Measurements from ENCODE around the gene SPATA46.

SPATA46 gene

GRCh38 chr1:162376691-162377090 is at the start of gene SPATA46:
SPATA46 (minus strand) TSS chr1:162376854; CDS start chr1:162376790, 64 bp downstream.
- Histone ChIP-seq H2AFZ (ENCODE audit: low read length) (no peak within 1 kb of the TSS), H4K20me1 (ENCODE audit: insufficient read depth, low read length, poor library complexity, severe bottlenecking) (no peaks in the 10 kb centered on the region), H3K9ac (ENCODE audit: low read depth, low read length, poor library complexity, severe bottlenecking) (no peak within 1 kb of the TSS), H3K4me1 (ENCODE audit: insufficient read depth, low read length, poor library complexity, severe bottlenecking) (peaks cover 25% of the 10 kb centered on the region), H3F3A (ENCODE audit: low read depth) (no peaks in the 10 kb centered on the region), H3K4me2 (ENCODE audit: low read depth, low read length, poor library complexity, severe bottlenecking) (no peak within 1 kb of the TSS), H3K9me3 (ENCODE audit: insufficient read depth, low read depth, low read length) (no peaks in the 10 kb centered on the region), H3K27me3 (ENCODE audit: insufficient read depth, low read length, poor library complexity, severe bottlenecking) (no peaks in the 10 kb centered on the region), H3K79me2 (ENCODE audit: insufficient read depth, low read length) (no peaks in the 10 kb centered on the region), H3K36me3 (ENCODE audit: insufficient read depth, low read length) (no peaks in the 10 kb centered on the region), H3K9me2 (replicated peaks; ENCODE audit: low read depth, low read length) (no peaks in the 10 kb centered on the region), H3K4me3 (ENCODE audit: low read length, poor library complexity, severe bottlenecking) (no peak within 1 kb of the TSS)
- TF ChIP-seq CTCF (conservative IDR thresholded peaks at IDR 0.05; ENCODE audit: low read length), result no peak
- no peak for TF ChIP-seq EZH2phosphoT487 (IDR thresholded peaks at IDR 0.05; ENCODE audit: borderline replicate concordance)

DNA sequence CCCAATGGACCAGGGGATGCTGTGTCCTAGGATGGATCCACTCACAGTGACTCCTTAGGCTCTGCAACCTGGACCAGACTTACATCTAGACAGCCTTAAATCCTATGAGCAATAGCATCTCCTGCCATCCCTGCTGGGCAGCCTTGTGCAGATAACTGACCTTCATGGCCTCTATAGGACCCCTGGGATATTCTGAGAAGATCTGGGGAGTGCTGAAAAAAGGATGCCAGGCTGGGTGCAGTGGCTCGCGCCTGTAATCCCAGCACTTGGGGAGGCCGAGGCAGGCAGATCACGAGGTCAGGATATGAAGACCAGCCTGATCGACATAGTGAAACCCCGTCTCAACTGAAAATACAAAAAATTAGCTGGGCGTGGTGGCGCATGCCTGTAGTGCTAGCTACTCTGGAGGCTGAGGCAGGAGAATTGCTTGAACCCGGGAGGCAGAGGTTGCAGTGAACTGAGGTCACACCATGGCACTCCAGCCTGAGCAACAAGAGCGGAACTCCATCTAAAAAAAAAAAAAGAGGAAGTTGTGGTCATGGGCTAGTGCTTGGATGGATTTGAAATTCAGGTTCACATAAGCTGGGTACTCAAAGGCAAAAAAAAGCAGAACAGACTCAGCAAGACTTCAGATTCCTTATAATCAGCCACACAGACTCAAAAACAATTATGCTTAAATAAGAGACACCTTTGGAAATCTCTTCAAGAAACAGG is 46.2 kb upstream of the SPATA46 start:
- Histone ChIP-seq H3K79me2 (ENCODE audit: insufficient read depth, low read length) (no peaks in the 10 kb centered on the region), H3K9me2 (replicated peaks; ENCODE audit: low read depth, low read length) (no peaks in the 10 kb centered on the region), H3K27me3 (ENCODE audit: insufficient read depth, low read length, poor library complexity, severe bottlenecking) (no peaks in the 10 kb centered on the region), H3K9me3 (ENCODE audit: insufficient read depth, low read depth, low read length) (no peaks in the 10 kb centered on the region), H3K4me3 (ENCODE audit: low read length, poor library complexity, severe bottlenecking) (no peak overlapping the region), H4K20me1 (ENCODE audit: insufficient read depth, low read length, poor library complexity, severe bottlenecking) (no peaks in the 10 kb centered on the region), H3K4me2 (ENCODE audit: low read depth, low read length, poor library complexity, severe bottlenecking) (no peak overlapping the region), H2AFZ (ENCODE audit: low read length) (no peak overlapping the region), H3K9ac (ENCODE audit: low read depth, low read length, poor library complexity, severe bottlenecking) (no peak overlapping the region), H3K4me1 (ENCODE audit: insufficient read depth, low read length, poor library complexity, severe bottlenecking) (peaks cover 7% of the 10 kb centered on the region), H3F3A (ENCODE audit: low read depth) (no peaks in the 10 kb centered on the region), H3K36me3 (ENCODE audit: insufficient read depth, low read length) (no peaks in the 10 kb centered on the region)
- no peak for TF ChIP-seq CTCF (conservative IDR thresholded peaks at IDR 0.05; ENCODE audit: low read length)
- TF ChIP-seq EZH2phosphoT487 (IDR thresholded peaks at IDR 0.05; ENCODE audit: borderline replicate concordance), result no peak

GRCh38 chr1:162421258-162422164 is 44.9 kb upstream of the SPATA46 start:
- H3K4me2 ChIP-seq (ENCODE audit: low read depth, low read length, poor library complexity, severe bottlenecking), result peak overlapping the region; percentile 35
- H3F3A ChIP-seq (ENCODE audit: low read depth), result no peaks in the 10 kb centered on the region
- H3K9me3 ChIP-seq (ENCODE audit: insufficient read depth, low read depth, low read length), result no peaks in the 10 kb centered on the region
- H3K9me2 ChIP-seq (replicated peaks; ENCODE audit: low read depth, low read length), result no peaks in the 10 kb centered on the region
- H3K4me3 ChIP-seq (ENCODE audit: low read length, poor library complexity, severe bottlenecking), result no peak overlapping the region
- peaks cover 7% of the 10 kb centered on the region for H3K4me1 ChIP-seq (ENCODE audit: insufficient read depth, low read length, poor library complexity, severe bottlenecking)
- no peaks in the 10 kb centered on the region for H4K20me1 ChIP-seq (ENCODE audit: insufficient read depth, low read length, poor library complexity, severe bottlenecking)
- no peaks in the 10 kb centered on the region for H3K36me3 ChIP-seq (ENCODE audit: insufficient read depth, low read length)
- H3K79me2 ChIP-seq (ENCODE audit: insufficient read depth, low read length), result no peaks in the 10 kb centered on the region
- H3K9ac ChIP-seq (ENCODE audit: low read depth, low read length, poor library complexity, severe bottlenecking), result no peak overlapping the region
- H2AFZ ChIP-seq (ENCODE audit: low read length), result peak overlapping the region; percentile 71; the same call in 1 of the 2 replicates
- no peaks in the 10 kb centered on the region for H3K27me3 ChIP-seq (ENCODE audit: insufficient read depth, low read length, poor library complexity, severe bottlenecking)
- no peak for TF ChIP-seq CTCF (conservative IDR thresholded peaks at IDR 0.05; ENCODE audit: low read length)
- TF ChIP-seq EZH2phosphoT487 (IDR thresholded peaks at IDR 0.05; ENCODE audit: borderline replicate concordance), result no peak
